ENCODE results near the gene PLEKHG1. TPM values are rescaled to one million over a fixed set of nuclear protein-coding genes. Genes with fewer than 3 reads are reported as not detected.

PLEKHG1 gene
- total and polyA plus RNA-seq, 2 donors (not counting 1 experiment from before 2014, with no cell fraction given), result 66.2 to 450 TPM

GRCh38 chr6:150632785-150633485, 33.2 kb downstream of the PLEKHG1 start:
- ATAC-seq (ENCODE audit: low read depth), result peak; percentile 40
- Mint-ChIP-seq H3K27me3 (no peaks in the 10 kb centered on the region), H3K27ac (peak overlapping the region; percentile 93), H3K4me3 (peak overlapping the region; percentile 98), H3K4me1 (peaks cover 85% of the 10 kb centered on the region), H3K9me3 (ENCODE audit: insufficient read depth) (no peaks in the 10 kb centered on the region)
- Histone ChIP-seq H3K9me3 (ENCODE audit: control extremely low read depth in 1 of 3, control insufficient read depth in 2 of 3, insufficient read depth in 1 of 3, low read length in 2 of 3) (no peaks in the 10 kb centered on the region), H3K27me3 (replicated peaks in 1 of 4; ENCODE audit: control extremely low read depth in 1 of 4, control insufficient read depth in 3 of 4, insufficient read depth in 4 of 4, low read length in 3 of 4) (no peaks in the 10 kb centered on the region), H3K27ac (ENCODE audit: low read length in 2 of 2) (peak overlapping the region; percentile 91 to 94), H3K4me2 (replicated peaks; ENCODE audit: low read depth, low read length, poor library complexity, severe bottlenecking) (peak overlapping the region; percentile 77), H2AFZ (ENCODE audit: insufficient read depth, low read depth, low read length, poor library complexity, severe bottlenecking) (no peak overlapping the region), H3K36me3 (replicated peaks in 1 of 2; ENCODE audit: control extremely low read depth in 1 of 2, control insufficient read depth in 1 of 2, extremely low read depth in 1 of 2, insufficient read depth in 2 of 2, low read length in 1 of 2) (no peaks in the 10 kb centered on the region), H3K4me1 (ENCODE audit: control insufficient read depth in 2 of 2, insufficient read depth in 2 of 2, low read length in 2 of 2) (peaks cover 79 to 81% of the 10 kb centered on the region in 2 donors), H4K20me1 (ENCODE audit: control insufficient read depth, insufficient read depth, low read length, poor library complexity, severe bottlenecking) (no peaks in the 10 kb centered on the region), H3K4me3 (ENCODE audit: control extremely low read depth in 1 of 5, extremely low read depth in 1 of 5, insufficient read depth in 1 of 5, low read depth in 2 of 5, low read length in 4 of 5) (peak overlapping the region; percentile 55 to 85 (median 79)), H3K9ac (ENCODE audit: low read length) (peak overlapping the region; percentile 79), H3K79me2 (ENCODE audit: control insufficient read depth, insufficient read depth, low read length) (peaks cover 98% of the 10 kb centered on the region)
- TF ChIP-seq EZH2 (IDR thresholded peaks at IDR 0.05; ENCODE audit: borderline replicate concordance, insufficient read depth, low read depth, low read length, poor library complexity, severe bottlenecking), result no peak
- TF ChIP-seq CTCF (IDR thresholded peaks at IDR 0.05), result no peak
- peak; percentile 80 for DNase-seq
- WGBS (ENCODE audit: insufficient coverage), result 25% methylated on average over 8 of the region's 13 CpGs
- ChIA-PET POLR2A (interaction anchor here (0.7 to 9.2 kb wide), 5 partner anchors 10 to 52 kb away, joined by 3 to 84 read pairs (median 6); partner anchors contain the start of gene PLEKHG1), CTCF (interaction anchor here (0.6 to 6.6 kb wide), 12 partner anchors 10 to 214 kb away, joined by 3 to 77 read pairs (median 4); partner anchors contain the start of gene PLEKHG1)
- intact Hi-C loops (cut with micrococcal nuclease), result loop anchor here (1.0 to 10.0 kb wide), 3 partner anchors 8 to 216 kb away; no protein-coding TSS in a partner anchor

GRCh38 chr6:150633486-150633834, 33.8 kb downstream of the PLEKHG1 start:
- Histone ChIP-seq H3K36me3 (replicated peaks in 1 of 2; ENCODE audit: control extremely low read depth in 1 of 2, control insufficient read depth in 1 of 2, extremely low read depth in 1 of 2, insufficient read depth in 2 of 2, low read length in 1 of 2) (peaks cover 0 to 5% of the 10 kb centered on the region in 2 experiments), H3K27ac (ENCODE audit: low read length in 2 of 2) (peak overlapping the region; percentile 91 to 94), H3K4me1 (ENCODE audit: control insufficient read depth in 2 of 2, insufficient read depth in 2 of 2, low read length in 2 of 2) (peaks cover 79 to 81% of the 10 kb centered on the region in 2 donors), H3K4me3 (ENCODE audit: control extremely low read depth in 1 of 5, extremely low read depth in 1 of 5, insufficient read depth in 1 of 5, low read depth in 2 of 5, low read length in 4 of 5) (peak overlapping the region; percentile 55 to 85 (median 79)), H3K27me3 (replicated peaks in 1 of 4; ENCODE audit: control extremely low read depth in 1 of 4, control insufficient read depth in 3 of 4, insufficient read depth in 4 of 4, low read length in 3 of 4) (no peaks in the 10 kb centered on the region), H2AFZ (ENCODE audit: insufficient read depth, low read depth, low read length, poor library complexity, severe bottlenecking) (peak overlapping the region; percentile 7), H3K9me3 (ENCODE audit: control extremely low read depth in 1 of 3, control insufficient read depth in 2 of 3, insufficient read depth in 1 of 3, low read length in 2 of 3) (no peaks in the 10 kb centered on the region), H4K20me1 (ENCODE audit: control insufficient read depth, insufficient read depth, low read length, poor library complexity, severe bottlenecking) (no peaks in the 10 kb centered on the region), H3K4me2 (replicated peaks; ENCODE audit: low read depth, low read length, poor library complexity, severe bottlenecking) (peak overlapping the region; percentile 77), H3K9ac (ENCODE audit: low read length) (peak overlapping the region; percentile 79), H3K79me2 (ENCODE audit: control insufficient read depth, insufficient read depth, low read length) (peaks cover 98% of the 10 kb centered on the region)
- ChIA-PET CTCF (interaction anchor here (0.9 to 6.6 kb wide), 11 partner anchors 10 to 214 kb away, joined by 3 to 77 read pairs (median 5); partner anchors contain the start of gene PLEKHG1), POLR2A (interaction anchor here (0.5 to 9.2 kb wide), 5 partner anchors 10 to 90 kb away, joined by 3 to 84 read pairs (median 6); partner anchors contain the start of gene PLEKHG1)
- no peaks in the 10 kb centered on the region for H3K27me3 Mint-ChIP-seq
- no peaks in the 10 kb centered on the region for H3K9me3 Mint-ChIP-seq (ENCODE audit: insufficient read depth)
- peak overlapping the region; percentile 98 for H3K4me3 Mint-ChIP-seq
- H3K27ac Mint-ChIP-seq, result peak overlapping the region; percentile 93
- 44% methylated on average over 4 of the region's 4 CpGs for WGBS (ENCODE audit: insufficient coverage)
- ATAC-seq (ENCODE audit: low read depth) (peak; percentile 12), DNase-seq (peak; percentile 51)
- peaks cover 85% of the 10 kb centered on the region for H3K4me1 Mint-ChIP-seq
- intact Hi-C loops (cut with micrococcal nuclease), result loop anchor here (1.0 to 10.0 kb wide), 3 partner anchors 8 to 216 kb away; no protein-coding TSS in a partner anchor
- TF ChIP-seq EZH2 (IDR thresholded peaks at IDR 0.05; ENCODE audit: borderline replicate concordance, insufficient read depth, low read depth, low read length, poor library complexity, severe bottlenecking), result no peak
- TF ChIP-seq CTCF (IDR thresholded peaks at IDR 0.05), result no peak
